ENCODE measurements around the gene PCK2. TPM values are rescaled to one million over a fixed set of nuclear protein-coding genes. Genes with fewer than 3 reads are reported as not detected.

PCK2 gene
- total and polyA plus RNA-seq, 4 donors = 39.8 to 250 (median 221) TPM

DNA sequence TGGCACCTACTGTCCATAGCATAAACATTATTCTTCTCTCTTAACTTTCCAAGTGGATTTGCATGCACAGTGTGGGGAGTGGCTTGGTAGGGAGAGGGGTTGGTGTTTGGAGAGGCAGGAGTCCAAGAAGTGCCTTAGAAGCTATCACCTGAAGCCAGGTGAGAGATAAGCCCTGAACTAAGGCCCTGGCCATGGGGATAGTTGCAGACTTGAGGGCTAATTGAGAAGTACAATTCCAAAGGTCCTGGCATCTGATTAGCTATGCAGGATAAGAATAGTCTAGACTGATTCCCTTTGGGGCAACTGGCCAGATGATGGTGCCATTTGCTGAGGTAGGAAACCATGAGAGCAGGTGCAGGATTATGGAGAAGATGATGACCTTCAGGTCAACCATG lies 2.0 kb upstream of the PCK2 start:
- H3K4me1 ChIP-seq (ENCODE audit: control insufficient read depth in 4 of 4, insufficient read depth in 4 of 4, low read length in 3 of 4) = peaks cover 15 to 47% (median 36%) of the 10 kb centered on the region in 4 donors
- no peak overlapping the region for H3K4me3 ChIP-seq (ENCODE audit: low read depth in 1 of 3, low read length in 3 of 3)
- H3K27me3 ChIP-seq (ENCODE audit: control insufficient read depth in 4 of 4, insufficient read depth in 4 of 4, low read length in 3 of 4) = no peaks in the 10 kb centered on the region
- TF ChIP-seq, protein P1, sequence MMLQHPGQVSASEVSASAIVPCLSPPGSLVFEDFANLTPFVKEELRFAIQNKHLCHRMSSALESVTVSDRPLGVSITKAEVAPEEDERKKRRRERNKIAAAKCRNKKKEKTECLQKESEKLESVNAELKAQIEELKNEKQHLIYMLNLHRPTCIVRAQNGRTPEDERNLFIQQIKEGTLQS (IDR thresholded peaks at IDR 0.05) = no peak
- peak in 1 of 2 donors; percentile 8 for TF ChIP-seq HNF4A (conservative IDR thresholded peaks at IDR 0.05)
- H3K27ac ChIP-seq (ENCODE audit: low read depth in 1 of 2, low read length in 2 of 2) = peak overlapping the region in 1 of 2 donors; percentile 6
- H3K9me3 ChIP-seq (ENCODE audit: control insufficient read depth in 4 of 4, low read length in 3 of 4) = no peaks in the 10 kb centered on the region
- peaks cover 0 to 3% (median 0%) of the 10 kb centered on the region in 4 donors for H3K36me3 ChIP-seq (ENCODE audit: control insufficient read depth in 4 of 4, insufficient read depth in 3 of 4, low read depth in 1 of 4, low read length in 3 of 4)
- no peak overlapping the region for H3K9ac ChIP-seq (ENCODE audit: low read depth in 1 of 2, low read length in 2 of 2)
- no peak for DNase-seq (ENCODE audit: low spot score)

DNA sequence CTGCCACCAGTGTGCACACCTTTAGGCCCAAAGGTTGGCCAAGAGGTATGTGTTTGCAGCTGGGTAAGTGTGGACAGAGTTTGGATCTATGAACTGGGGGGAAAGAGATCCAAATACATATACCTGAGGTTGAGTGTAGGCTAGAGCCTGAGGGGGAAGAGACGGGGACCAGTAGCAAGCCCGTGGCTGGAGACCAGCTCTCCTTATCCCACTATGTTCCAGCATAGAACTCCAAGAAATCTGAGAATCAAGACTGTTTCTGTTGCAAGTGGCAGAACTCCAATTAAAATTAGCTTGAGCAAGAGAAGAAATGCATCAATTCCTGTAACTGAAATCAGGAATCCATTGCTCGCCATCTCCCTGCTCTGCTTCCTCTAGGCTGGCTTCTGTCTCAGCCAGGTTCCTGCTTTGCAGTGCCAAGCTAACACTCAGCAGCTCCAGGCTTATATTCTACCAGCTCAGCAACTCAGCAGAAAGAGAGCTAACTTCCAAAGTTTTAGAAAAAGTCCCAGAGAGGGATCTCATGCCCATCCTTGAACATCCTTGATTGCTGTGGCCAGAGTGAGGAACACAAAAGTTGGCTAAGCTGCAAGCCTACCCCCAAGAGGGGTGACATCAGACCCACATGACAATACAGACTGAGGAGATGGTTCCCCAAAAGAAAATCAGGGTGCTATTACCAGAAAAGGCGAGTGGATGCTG lies 1.5 kb upstream of the PCK2 start:
- no peak for DNase-seq (ENCODE audit: low spot score)
- H3K9ac ChIP-seq (ENCODE audit: low read depth in 1 of 2, low read length in 2 of 2) = no peak overlapping the region
- peaks cover 15 to 49% (median 36%) of the 10 kb centered on the region in 4 donors for H3K4me1 ChIP-seq (ENCODE audit: control insufficient read depth in 4 of 4, insufficient read depth in 4 of 4, low read length in 3 of 4)
- TF ChIP-seq GABPA (IDR thresholded peaks at IDR 0.05 in 1 of 2, conservative IDR thresholded peaks at IDR 0.05 in 1 of 2) (no peak), RXRA (IDR thresholded peaks at IDR 0.05) (no peak), SP1 (IDR thresholded peaks at IDR 0.05) (no peak), HNF4G (IDR thresholded peaks at IDR 0.05) (no peak), RAD21 (IDR thresholded peaks at IDR 0.05) (no peak), HNF4A (conservative IDR thresholded peaks at IDR 0.05) (no peak), FOXA1 (IDR thresholded peaks at IDR 0.05) (no peak), TAF1 (conservative IDR thresholded peaks at IDR 0.05) (no peak), YY1 (IDR thresholded peaks at IDR 0.05) (no peak), FOXA2 (IDR thresholded peaks at IDR 0.05) (no peak), NR2F2 (IDR thresholded peaks at IDR 0.05) (no peak), EGR1 (IDR thresholded peaks at IDR 0.05; ENCODE audit: low read depth in 2 of 2) (no peak), JUND (IDR thresholded peaks at IDR 0.05) (no peak)
- TF ChIP-seq, protein P2, sequence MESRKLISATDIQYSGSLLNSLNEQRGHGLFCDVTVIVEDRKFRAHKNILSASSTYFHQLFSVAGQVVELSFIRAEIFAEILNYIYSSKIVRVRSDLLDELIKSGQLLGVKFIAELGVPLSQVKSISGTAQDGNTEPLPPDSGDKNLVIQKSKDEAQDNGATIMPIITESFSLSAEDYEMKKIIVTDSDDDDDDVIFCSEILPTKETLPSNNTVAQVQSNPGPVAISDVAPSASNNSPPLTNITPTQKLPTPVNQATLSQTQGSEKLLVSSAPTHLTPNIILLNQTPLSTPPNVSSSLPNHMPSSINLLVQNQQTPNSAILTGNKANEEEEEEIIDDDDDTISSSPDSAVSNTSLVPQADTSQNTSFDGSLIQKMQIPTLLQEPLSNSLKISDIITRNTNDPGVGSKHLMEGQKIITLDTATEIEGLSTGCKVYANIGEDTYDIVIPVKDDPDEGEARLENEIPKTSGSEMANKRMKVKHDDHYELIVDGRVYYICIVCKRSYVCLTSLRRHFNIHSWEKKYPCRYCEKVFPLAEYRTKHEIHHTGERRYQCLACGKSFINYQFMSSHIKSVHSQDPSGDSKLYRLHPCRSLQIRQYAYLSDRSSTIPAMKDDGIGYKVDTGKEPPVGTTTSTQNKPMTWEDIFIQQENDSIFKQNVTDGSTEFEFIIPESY (IDR thresholded peaks at IDR 0.05) = no peak
- TF ChIP-seq, protein P3, sequence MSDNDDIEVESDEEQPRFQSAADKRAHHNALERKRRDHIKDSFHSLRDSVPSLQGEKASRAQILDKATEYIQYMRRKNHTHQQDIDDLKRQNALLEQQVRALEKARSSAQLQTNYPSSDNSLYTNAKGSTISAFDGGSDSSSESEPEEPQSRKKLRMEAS (IDR thresholded peaks at IDR 0.05) = no peak
- TF ChIP-seq, protein P4, sequence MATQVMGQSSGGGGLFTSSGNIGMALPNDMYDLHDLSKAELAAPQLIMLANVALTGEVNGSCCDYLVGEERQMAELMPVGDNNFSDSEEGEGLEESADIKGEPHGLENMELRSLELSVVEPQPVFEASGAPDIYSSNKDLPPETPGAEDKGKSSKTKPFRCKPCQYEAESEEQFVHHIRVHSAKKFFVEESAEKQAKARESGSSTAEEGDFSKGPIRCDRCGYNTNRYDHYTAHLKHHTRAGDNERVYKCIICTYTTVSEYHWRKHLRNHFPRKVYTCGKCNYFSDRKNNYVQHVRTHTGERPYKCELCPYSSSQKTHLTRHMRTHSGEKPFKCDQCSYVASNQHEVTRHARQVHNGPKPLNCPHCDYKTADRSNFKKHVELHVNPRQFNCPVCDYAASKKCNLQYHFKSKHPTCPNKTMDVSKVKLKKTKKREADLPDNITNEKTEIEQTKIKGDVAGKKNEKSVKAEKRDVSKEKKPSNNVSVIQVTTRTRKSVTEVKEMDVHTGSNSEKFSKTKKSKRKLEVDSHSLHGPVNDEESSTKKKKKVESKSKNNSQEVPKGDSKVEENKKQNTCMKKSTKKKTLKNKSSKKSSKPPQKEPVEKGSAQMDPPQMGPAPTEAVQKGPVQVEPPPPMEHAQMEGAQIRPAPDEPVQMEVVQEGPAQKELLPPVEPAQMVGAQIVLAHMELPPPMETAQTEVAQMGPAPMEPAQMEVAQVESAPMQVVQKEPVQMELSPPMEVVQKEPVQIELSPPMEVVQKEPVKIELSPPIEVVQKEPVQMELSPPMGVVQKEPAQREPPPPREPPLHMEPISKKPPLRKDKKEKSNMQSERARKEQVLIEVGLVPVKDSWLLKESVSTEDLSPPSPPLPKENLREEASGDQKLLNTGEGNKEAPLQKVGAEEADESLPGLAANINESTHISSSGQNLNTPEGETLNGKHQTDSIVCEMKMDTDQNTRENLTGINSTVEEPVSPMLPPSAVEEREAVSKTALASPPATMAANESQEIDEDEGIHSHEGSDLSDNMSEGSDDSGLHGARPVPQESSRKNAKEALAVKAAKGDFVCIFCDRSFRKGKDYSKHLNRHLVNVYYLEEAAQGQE (IDR thresholded peaks at IDR 0.05) = no peak
- TF ChIP-seq, protein P5, sequence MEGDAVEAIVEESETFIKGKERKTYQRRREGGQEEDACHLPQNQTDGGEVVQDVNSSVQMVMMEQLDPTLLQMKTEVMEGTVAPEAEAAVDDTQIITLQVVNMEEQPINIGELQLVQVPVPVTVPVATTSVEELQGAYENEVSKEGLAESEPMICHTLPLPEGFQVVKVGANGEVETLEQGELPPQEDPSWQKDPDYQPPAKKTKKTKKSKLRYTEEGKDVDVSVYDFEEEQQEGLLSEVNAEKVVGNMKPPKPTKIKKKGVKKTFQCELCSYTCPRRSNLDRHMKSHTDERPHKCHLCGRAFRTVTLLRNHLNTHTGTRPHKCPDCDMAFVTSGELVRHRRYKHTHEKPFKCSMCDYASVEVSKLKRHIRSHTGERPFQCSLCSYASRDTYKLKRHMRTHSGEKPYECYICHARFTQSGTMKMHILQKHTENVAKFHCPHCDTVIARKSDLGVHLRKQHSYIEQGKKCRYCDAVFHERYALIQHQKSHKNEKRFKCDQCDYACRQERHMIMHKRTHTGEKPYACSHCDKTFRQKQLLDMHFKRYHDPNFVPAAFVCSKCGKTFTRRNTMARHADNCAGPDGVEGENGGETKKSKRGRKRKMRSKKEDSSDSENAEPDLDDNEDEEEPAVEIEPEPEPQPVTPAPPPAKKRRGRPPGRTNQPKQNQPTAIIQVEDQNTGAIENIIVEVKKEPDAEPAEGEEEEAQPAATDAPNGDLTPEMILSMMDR (IDR thresholded peaks at IDR 0.05; ENCODE audit: low read depth, low read length, missing input control) = no peak
- TF ChIP-seq, protein P1 (IDR thresholded peaks at IDR 0.05) = no peak
- H3K27ac ChIP-seq (ENCODE audit: low read depth in 1 of 2, low read length in 2 of 2) = no peak overlapping the region
- no peaks in the 10 kb centered on the region for H3K27me3 ChIP-seq (ENCODE audit: control insufficient read depth in 4 of 4, insufficient read depth in 4 of 4, low read length in 3 of 4)
- H3K4me3 ChIP-seq (ENCODE audit: low read depth in 1 of 3, low read length in 3 of 3) = no peak overlapping the region
- no peaks in the 10 kb centered on the region for H3K9me3 ChIP-seq (ENCODE audit: control insufficient read depth in 4 of 4, low read length in 3 of 4)
- WGBS = 88% methylated on average over 4 of the region's 4 CpGs
- peaks cover 0 to 3% (median 0%) of the 10 kb centered on the region in 4 donors for H3K36me3 ChIP-seq (ENCODE audit: control insufficient read depth in 4 of 4, insufficient read depth in 3 of 4, low read depth in 1 of 4, low read length in 3 of 4)

Measured in liver (tissue), 9 donors.